ENCODE results near the gene CCL27.

DNA sequence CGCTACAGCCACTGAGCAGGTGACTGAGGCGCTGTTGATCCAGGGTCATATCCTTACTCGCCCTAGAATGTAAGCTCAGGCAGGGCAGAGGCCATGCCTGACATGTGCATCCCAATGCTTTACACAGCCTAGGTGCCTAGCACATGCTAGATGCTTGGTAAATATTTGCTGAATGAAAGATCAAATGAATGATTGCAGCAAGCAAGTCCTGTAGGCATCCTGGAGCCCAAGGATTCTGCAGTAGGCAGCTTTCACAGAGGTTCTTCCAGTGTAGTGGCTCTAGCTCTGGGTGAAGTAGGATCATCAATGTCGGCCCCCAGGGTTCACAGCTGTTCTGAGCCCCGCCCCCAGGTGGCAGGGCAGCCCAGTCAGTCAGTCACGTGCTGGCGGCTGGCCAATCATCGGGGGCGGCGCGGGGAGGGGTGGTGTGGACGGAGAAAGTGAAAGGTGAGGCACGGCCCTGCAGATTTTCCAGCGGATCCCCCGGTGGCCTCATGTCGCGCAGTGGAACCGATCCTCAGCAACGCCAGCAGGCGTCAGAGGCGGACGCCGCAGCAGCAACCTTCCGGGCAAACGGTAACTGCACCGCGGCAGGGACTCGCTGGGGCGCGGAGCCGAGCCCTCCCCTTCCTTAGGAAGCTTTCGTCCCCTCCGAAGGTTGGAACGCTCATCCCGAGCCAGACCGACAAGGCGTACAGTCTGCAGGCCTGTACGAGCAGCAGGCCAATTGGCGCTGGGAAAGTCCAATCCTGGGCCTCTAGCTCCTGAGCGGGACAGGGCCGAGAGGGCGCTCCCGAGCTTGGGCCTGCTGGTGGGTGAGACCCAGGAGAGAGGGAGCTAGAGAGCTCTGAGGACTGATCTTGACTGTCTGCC is 16.0 kb downstream of the CCL27 start, which contains the start of gene GALT:
- TF ChIP-seq, protein P1, sequence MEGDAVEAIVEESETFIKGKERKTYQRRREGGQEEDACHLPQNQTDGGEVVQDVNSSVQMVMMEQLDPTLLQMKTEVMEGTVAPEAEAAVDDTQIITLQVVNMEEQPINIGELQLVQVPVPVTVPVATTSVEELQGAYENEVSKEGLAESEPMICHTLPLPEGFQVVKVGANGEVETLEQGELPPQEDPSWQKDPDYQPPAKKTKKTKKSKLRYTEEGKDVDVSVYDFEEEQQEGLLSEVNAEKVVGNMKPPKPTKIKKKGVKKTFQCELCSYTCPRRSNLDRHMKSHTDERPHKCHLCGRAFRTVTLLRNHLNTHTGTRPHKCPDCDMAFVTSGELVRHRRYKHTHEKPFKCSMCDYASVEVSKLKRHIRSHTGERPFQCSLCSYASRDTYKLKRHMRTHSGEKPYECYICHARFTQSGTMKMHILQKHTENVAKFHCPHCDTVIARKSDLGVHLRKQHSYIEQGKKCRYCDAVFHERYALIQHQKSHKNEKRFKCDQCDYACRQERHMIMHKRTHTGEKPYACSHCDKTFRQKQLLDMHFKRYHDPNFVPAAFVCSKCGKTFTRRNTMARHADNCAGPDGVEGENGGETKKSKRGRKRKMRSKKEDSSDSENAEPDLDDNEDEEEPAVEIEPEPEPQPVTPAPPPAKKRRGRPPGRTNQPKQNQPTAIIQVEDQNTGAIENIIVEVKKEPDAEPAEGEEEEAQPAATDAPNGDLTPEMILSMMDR (conservative IDR thresholded peaks at IDR 0.05 in 1 of 2, IDR thresholded peaks at IDR 0.05 in 1 of 2; ENCODE audit: low read depth in 1 of 2, low read length in 2 of 2): peak; percentile 54 to 67
- no peak for TF ChIP-seq EZH2 (IDR thresholded peaks at IDR 0.05; ENCODE audit: low read length, missing control alignments)

All from fibroblast of lung (primary cell).